Nephron (organoid): Measurements from ENCODE around the gene HBD.

Experiments
- H3K27ac Mint-ChIP-seq, 3 experiments: 2 replicates each; pipeline ENCODE4 v1.8.0; 2020; ENCODE audit warnings: mixed read lengths in 3 of 3, mild to moderate bottlenecking in 2 of 3, moderate library complexity in 1 of 3
- H3K27me3 Mint-ChIP-seq: 2 replicates; pipeline ENCODE4 v1.8.0; 2021; ENCODE audit warnings: low read depth, mild to moderate bottlenecking, moderate library complexity, mixed read lengths
- H3K36me3 Mint-ChIP-seq: 2 replicates; pipeline ENCODE4 v1.8.0; 2020; ENCODE audit warnings: low read depth, mixed read lengths
- H3K4me1 Mint-ChIP-seq: 2 replicates; pipeline ENCODE4 v1.8.0; 2020; ENCODE audit warnings: mixed read lengths
- H3K4me3 Mint-ChIP-seq, 3 experiments: 2 replicates each; pipeline ENCODE4 v1.8.0; 2020; ENCODE audit warnings: mild to moderate bottlenecking in 3 of 3, mixed read lengths in 3 of 3, moderate library complexity in 2 of 3
- H3K9me3 Mint-ChIP-seq: 2 replicates; pipeline ENCODE4 v1.8.0; 2020; ENCODE audit warnings: mixed read lengths
- CTCF ChIP-seq, 3 experiments: fragments of 200-600 bp; sonication (generic); IDR thresholded peaks; one replicate each; pipeline ENCODE4 v1.5.0; 2021; ENCODE audit warnings: antibody characterized with exemption in 3 of 3; ENCODE audit not compliant: unreplicated experiment in 3 of 3

The HBD gene

GRCh38 chr11:5272395-5273017, 38.2 kb upstream of the HBD start:
- no peak for TF ChIP-seq CTCF (IDR thresholded peaks at IDR 0.05; ENCODE audit: unreplicated experiment in 3 of 3)
- Mint-ChIP-seq H3K36me3 (no peaks in the 10 kb centered on the region), H3K4me3 (no peak overlapping the region), H3K9me3 (no peaks in the 10 kb centered on the region), H3K27ac (no peak overlapping the region), H3K4me1 (no peaks in the 10 kb centered on the region), H3K27me3 (no peaks in the 10 kb centered on the region)

GRCh38 chr11:5269715-5270147, 35.4 kb upstream of the HBD start, which contains the start of gene HBE1:
HBE1 (minus strand) TSS chr11:5269945; CDS start chr11:5269890, 55 bp downstream.
- Mint-ChIP-seq H3K27me3 (no peaks in the 10 kb centered on the region), H3K36me3 (no peaks in the 10 kb centered on the region), H3K4me1 (no peaks in the 10 kb centered on the region), H3K9me3 (no peaks in the 10 kb centered on the region), H3K4me3 (no peak within 1 kb of the TSS), H3K27ac (no peak within 1 kb of the TSS)
- no peak for TF ChIP-seq CTCF (IDR thresholded peaks at IDR 0.05; ENCODE audit: unreplicated experiment in 3 of 3)

- no peaks in the 10 kb centered on the region for H3K36me3 Mint-ChIP-seq
- no peak overlapping the region for H3K4me3 Mint-ChIP-seq
- no peak overlapping the region for H3K27ac Mint-ChIP-seq
- no peak for TF ChIP-seq CTCF (IDR thresholded peaks at IDR 0.05; ENCODE audit: unreplicated experiment in 3 of 3)
- no peaks in the 10 kb centered on the region for H3K4me1 Mint-ChIP-seq
- peaks cover 1% of the 10 kb centered on the region for H3K9me3 Mint-ChIP-seq
- no peaks in the 10 kb centered on the region for H3K27me3 Mint-ChIP-seq
These were observed 32.8 kb upstream of the HBD start for GRCh38 chr11:5267033-5267563.

GRCh38 chr11:5266609-5267008, 32.3 kb upstream of the HBD start:
- H3K9me3 Mint-ChIP-seq: peaks cover 2% of the 10 kb centered on the region
- H3K36me3 Mint-ChIP-seq: no peaks in the 10 kb centered on the region
- H3K27ac Mint-ChIP-seq: no peak overlapping the region
- H3K27me3 Mint-ChIP-seq: no peaks in the 10 kb centered on the region
- H3K4me1 Mint-ChIP-seq: no peaks in the 10 kb centered on the region
- no peak for TF ChIP-seq CTCF (IDR thresholded peaks at IDR 0.05; ENCODE audit: unreplicated experiment in 3 of 3)
- no peak overlapping the region for H3K4me3 Mint-ChIP-seq

GRCh38 chr11:5265832-5266231, 31.5 kb upstream of the HBD start:
- Mint-ChIP-seq H3K27ac (no peak overlapping the region), H3K27me3 (no peaks in the 10 kb centered on the region), H3K4me3 (no peak overlapping the region), H3K4me1 (no peaks in the 10 kb centered on the region), H3K36me3 (no peaks in the 10 kb centered on the region), H3K9me3 (peaks cover 8% of the 10 kb centered on the region)
- TF ChIP-seq CTCF (IDR thresholded peaks at IDR 0.05; ENCODE audit: unreplicated experiment in 3 of 3): no peak
